Right lobe of liver (tissue), 6 donors: ENCODE results near the gene OOSP2. TPM values are rescaled to one million over a fixed set of nuclear protein-coding genes. Genes with fewer than 3 reads are reported as not detected.

Source experiments
- ATAC-seq, 4 donors: fragments of 200-7000 bp; cut with Tn5 transposase; one replicate each; pipeline ENCODE4 v1.9.1; 2020; ENCODE audit warnings: mild to moderate bottlenecking in 4 of 4, moderate library complexity in 4 of 4
- DNase-seq, 3 donors: peaks; one replicate each; pipeline ENCODE4 v3.0.0-alpha.2; 2020
- H3K27ac ChIP-seq, 3 donors: fragments of 200-600 bp; one replicate each; pipeline ENCODE4 v1.8.0; 2022
- H3K27me3 ChIP-seq, 2 donors: fragments of 200-600 bp; one replicate each; pipeline ENCODE4 v1.8.0; 2022
- H3K36me3 ChIP-seq, 4 donors: fragments of 200-600 bp; sonication (generic) in 1 of 4; one replicate each; pipeline versions ENCODE4 v1.5.1 to v1.8.0; 2017 to 2022; ENCODE audit warnings: control low read depth in 1 of 4
- H3K4me1 ChIP-seq, 4 donors: fragments of 200-600 bp; sonication (generic) in 1 of 4; one replicate each; pipeline versions ENCODE4 v1.5.1 to v1.8.0; 2017 to 2022; ENCODE audit warnings: control low read depth in 1 of 4
- H3K4me3 ChIP-seq, 3 donors: fragments of 200-600 bp; one replicate each; pipeline ENCODE4 v1.8.0; 2022
- H3K9me3 ChIP-seq, 4 donors: fragments of 200-600 bp; sonication (generic) in 1 of 4; one replicate each; pipeline versions ENCODE4 v1.5.1 to v1.8.0; 2017 to 2022; ENCODE audit warnings: control low read depth in 1 of 4
- POLR2A ChIP-seq: fragments of 450-650 bp; IDR thresholded peaks from one replicate; pipeline ENCODE4 v1.6.1; 2017; ENCODE audit warnings: antibody characterized with exemption, mild to moderate bottlenecking
- WGBS: methylation state at CpG from one replicate; pipeline ENCODE4 v1.1.6; 2018; ENCODE audit warnings: low coverage, low lambda C conversion rate; ENCODE audit not compliant: insufficient coverage; ENCODE audit errors: missing lambda C conversion rate; 5-methylcytosine and 5-hydroxymethylcytosine counted together
- intact Hi-C, 2 donors: fragments of 100-400 bp; cut with DNase I; formaldehyde crosslinking; loops; one replicate each; pipeline versions ENCODE4 v1.11.2 to v1.14.1; 2022
- total RNA-seq, 6 experiments: library from RNA; depleted of rRNA in 2 of 6; stranded (reverse); fragments of >200 nt in 2 of 6; fragmentation: NEBNext Ultra II Directional in 3 of 6; extraction: Animal tissue kit (Norgen Biotek cat#: 25700) in 3 of 6; gene quantifications; one replicate each; pipeline versions ENCODE4 v1.1.0 to v1.2.4, GENCODE V29; 2016 to 2023
- TF ChIP-seq, protein P1 (sequence below), 4 donors: fragments of 200-600 bp in 3 of 4; fragments of 450-650 bp in 1 of 4; IDR thresholded peaks; one replicate each; pipeline versions ENCODE4 v1.5.1 to v1.8.0; 2016 to 2022; ENCODE audit warnings: antibody characterized with exemption in 4 of 4, mild to moderate bottlenecking in 2 of 4
- donor health status: DM: no; HTN: yes; CAD: no.
- donor health status: DM: no; HTN: no; CAD: no.
- donor health status: DM: no; HTN: no; CAD: no.
- donor health status: DM: no; HTN: yes; CAD: no.
- donor health status: DM: no; HTN: yes; CAD: no.

OOSP2 gene
- total RNA-seq, 6 experiments from 2014 or later, result not detected

DNA sequence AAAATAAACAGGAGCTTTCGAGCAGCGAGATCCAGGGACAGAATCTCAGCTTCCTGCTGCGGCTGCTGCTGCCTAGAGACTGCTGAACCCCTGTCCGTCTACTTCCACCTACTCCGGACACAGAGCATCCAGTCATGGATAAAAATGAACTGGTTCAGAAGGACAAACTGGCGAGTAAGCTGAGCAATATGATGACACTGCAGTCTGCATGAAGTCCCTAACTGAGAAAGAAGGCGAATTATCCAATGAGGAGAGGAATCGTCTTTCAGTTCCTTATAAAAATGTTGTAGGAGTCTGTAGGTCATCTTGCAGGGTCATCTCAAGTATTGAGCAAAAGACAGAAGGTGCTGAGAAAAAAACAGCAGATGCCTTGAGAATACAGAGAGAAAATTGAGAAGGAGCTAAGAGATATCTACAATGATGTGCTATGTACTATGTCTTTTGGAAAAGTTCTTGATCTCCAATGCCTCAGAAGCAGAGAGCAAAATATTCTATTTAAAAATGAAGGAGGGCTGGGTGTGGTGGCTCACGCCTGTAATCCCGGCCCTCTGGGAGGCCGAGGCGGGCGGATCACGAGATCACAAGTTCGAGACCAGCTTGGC is 37.1 kb downstream of the OOSP2 start:
- Histone ChIP-seq H3K9me3 (no peaks in the 10 kb centered on the region), H3K36me3 (no peaks in the 10 kb centered on the region), H3K4me1 (no peaks in the 10 kb centered on the region), H3K27me3 (no peaks in the 10 kb centered on the region), H3K27ac (no peak overlapping the region), H3K4me3 (no peak overlapping the region)
- intact Hi-C loops, result no loop called here
- ATAC-seq (peak in 2 of 4 donors; percentile 28 to 39), DNase-seq (no peak)
- TF ChIP-seq, protein P1, sequence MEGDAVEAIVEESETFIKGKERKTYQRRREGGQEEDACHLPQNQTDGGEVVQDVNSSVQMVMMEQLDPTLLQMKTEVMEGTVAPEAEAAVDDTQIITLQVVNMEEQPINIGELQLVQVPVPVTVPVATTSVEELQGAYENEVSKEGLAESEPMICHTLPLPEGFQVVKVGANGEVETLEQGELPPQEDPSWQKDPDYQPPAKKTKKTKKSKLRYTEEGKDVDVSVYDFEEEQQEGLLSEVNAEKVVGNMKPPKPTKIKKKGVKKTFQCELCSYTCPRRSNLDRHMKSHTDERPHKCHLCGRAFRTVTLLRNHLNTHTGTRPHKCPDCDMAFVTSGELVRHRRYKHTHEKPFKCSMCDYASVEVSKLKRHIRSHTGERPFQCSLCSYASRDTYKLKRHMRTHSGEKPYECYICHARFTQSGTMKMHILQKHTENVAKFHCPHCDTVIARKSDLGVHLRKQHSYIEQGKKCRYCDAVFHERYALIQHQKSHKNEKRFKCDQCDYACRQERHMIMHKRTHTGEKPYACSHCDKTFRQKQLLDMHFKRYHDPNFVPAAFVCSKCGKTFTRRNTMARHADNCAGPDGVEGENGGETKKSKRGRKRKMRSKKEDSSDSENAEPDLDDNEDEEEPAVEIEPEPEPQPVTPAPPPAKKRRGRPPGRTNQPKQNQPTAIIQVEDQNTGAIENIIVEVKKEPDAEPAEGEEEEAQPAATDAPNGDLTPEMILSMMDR (IDR thresholded peaks at IDR 0.05), result no peak
- no peak for TF ChIP-seq POLR2A
- 41% methylated on average over 15 of the region's 15 CpGs for WGBS

- Histone ChIP-seq H3K36me3 (no peaks in the 10 kb centered on the region), H3K4me1 (no peaks in the 10 kb centered on the region), H3K27me3 (no peaks in the 10 kb centered on the region), H3K27ac (no peak overlapping the region), H3K4me3 (no peak overlapping the region), H3K9me3 (no peaks in the 10 kb centered on the region)
- WGBS, result 80% methylated on average over 1 of the region's 1 CpG
- ATAC-seq, result no peak
- no peak for DNase-seq
- no peak for TF ChIP-seq POLR2A
- TF ChIP-seq, protein P1 (IDR thresholded peaks at IDR 0.05), result no peak
- intact Hi-C loops, result no loop called here
These were observed 37.8 kb downstream of the OOSP2 start for GRCh38 chr11:60077981-60078380.

DNA sequence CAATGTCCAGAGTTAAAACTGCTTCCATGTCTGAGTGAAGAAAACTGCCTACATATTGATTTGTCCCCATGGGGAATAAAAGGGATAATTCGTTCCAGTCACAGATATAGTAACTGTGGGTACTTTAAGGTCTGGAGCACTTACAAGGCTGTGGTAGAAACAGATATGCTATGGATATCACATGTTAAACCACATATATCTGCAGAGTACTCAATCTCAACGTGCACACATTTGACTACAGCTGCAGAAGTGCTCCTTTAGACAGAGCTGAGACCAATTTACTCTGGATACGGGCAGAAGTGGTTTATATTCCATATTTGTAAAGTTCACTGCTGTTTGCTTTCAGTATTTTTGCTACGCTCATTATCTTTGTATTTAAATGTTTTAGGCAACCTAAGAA is 38.5 kb downstream of the OOSP2 start:
- WGBS, result 46% methylated on average over 4 of the region's 4 CpGs
- intact Hi-C loops, result no loop called here
- Histone ChIP-seq H3K4me1 (no peaks in the 10 kb centered on the region), H3K27me3 (no peaks in the 10 kb centered on the region), H3K36me3 (no peaks in the 10 kb centered on the region), H3K4me3 (no peak overlapping the region), H3K27ac (no peak overlapping the region), H3K9me3 (no peaks in the 10 kb centered on the region)
- DNase-seq (no peak), ATAC-seq (no peak)
- TF ChIP-seq POLR2A, result no peak
- TF ChIP-seq, protein P1 (IDR thresholded peaks at IDR 0.05), result no peak

DNA sequence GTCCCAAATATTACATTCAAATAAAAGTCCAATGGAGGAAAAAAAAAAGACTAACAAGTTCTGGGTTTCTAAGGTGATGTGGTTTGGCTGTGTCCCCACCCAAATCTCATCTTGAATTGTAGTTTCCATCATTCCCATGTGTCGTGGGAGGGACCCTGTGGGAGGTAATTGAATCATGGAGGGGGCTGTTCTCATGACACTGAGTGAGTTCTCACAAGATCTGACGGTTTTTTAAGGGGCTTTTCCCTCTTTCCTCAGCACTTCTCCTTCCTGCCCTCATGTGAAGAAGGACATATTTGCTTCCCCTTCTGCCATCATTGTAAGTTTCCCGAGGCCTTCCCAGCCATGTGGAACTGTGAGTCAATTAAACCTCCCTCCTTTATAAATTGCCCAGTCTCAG is 40.3 kb downstream of the OOSP2 start:
- no peak for TF ChIP-seq POLR2A
- TF ChIP-seq, protein P1 (IDR thresholded peaks at IDR 0.05), result no peak
- Histone ChIP-seq H3K27ac (no peak overlapping the region), H3K4me1 (no peaks in the 10 kb centered on the region), H3K36me3 (no peaks in the 10 kb centered on the region), H3K4me3 (no peak overlapping the region), H3K27me3 (no peaks in the 10 kb centered on the region), H3K9me3 (no peaks in the 10 kb centered on the region)
- WGBS, result 45% methylated on average over 3 of the region's 3 CpGs
- intact Hi-C loops, result no loop called here
- ATAC-seq (no peak), DNase-seq (no peak)
